K562 (cell line): ENCODE results near the gene FBXO4. TPM values are rescaled to one million over a fixed set of nuclear protein-coding genes. Genes with fewer than 3 reads are reported as not detected.

Experiments
- ATAC-seq: fragments of 200-7000 bp; cut with Tn5 transposase; 3 replicates; pipeline ENCODE4 v1.9.1; 2020; ENCODE audit warnings: moderate library complexity
- BruUV-seq: library from RNA; stranded (reverse); fragments of 400-500 nt; replicated peaks from 2 replicates; lab custom pipeline; 2021; lab: Mats Ljungman, UMichigan
- CTCF ChIA-PET: fragments of 300-600 bp; formaldehyde crosslinking; extraction: SDS; loops from one replicate; lab custom pipeline; 2021; ENCODE audit warnings: low intra/inter-chr PET ratio; lab: Yijun Ruan, JAX
- POLR2A ChIA-PET: fragments of 300-600, 350-650 bp; sonication (Branson Sonifier 250); formaldehyde crosslinking; extraction: SDS; loops from one replicate; lab custom pipeline; 2021; ENCODE audit warnings: antibody characterized with exemption, inconsistent platforms; lab: Yijun Ruan, JAX
- DNase-seq, 4 experiments: peaks; one replicate each; pipeline versions ENCODE4 v3.0.0 to v3.0.0-alpha.2; 2011 to 2018; ENCODE audit warnings: low spot score in 3 of 4, mixed read lengths in 3 of 4; ENCODE audit errors: extremely low read depth in 1 of 4
- FAIRE-seq: peaks from 2 replicates; lab custom pipeline; 2011; peaks lifted over from hg19 to GRCh38; lab: Jason Lieb, UNC
- H2AFZ ChIP-seq: 2 replicates; pipeline ENCODE4 v1.6.0; 2011; ENCODE audit warnings: low read depth, low read length, control low read depth, inconsistent platforms
- H3K27ac ChIP-seq: fragments of 200-600 bp; 3 replicates; pipeline ENCODE4 v1.8.0; 2011; ENCODE audit warnings: low read depth, mild to moderate bottlenecking, control low read depth, inconsistent platforms, low read length, moderate library complexity, mixed read lengths; ENCODE audit errors: extremely low read depth
- H3K27me3 ChIP-seq, 2 experiments: fragments of 300-600 bp in 1 of 2; 2 replicates in 1 of 2; 3 replicates in 1 of 2; pipeline versions ENCODE4 v1.6.0 to v1.8.0; 2011; ENCODE audit warnings: inconsistent platforms in 2 of 2, low read length in 2 of 2, mild to moderate bottlenecking in 1 of 2, mixed read lengths in 1 of 2, moderate library complexity in 1 of 2; ENCODE audit not compliant: control insufficient read depth in 2 of 2, insufficient read depth in 2 of 2
- H3K36me3 ChIP-seq: fragments of 300-600 bp; 3 replicates; pipeline ENCODE4 v1.8.0; 2011; ENCODE audit warnings: mild to moderate bottlenecking, low read length, inconsistent platforms; ENCODE audit not compliant: control insufficient read depth, insufficient read depth
- H3K4me1 ChIP-seq, 2 experiments: fragments of 200-600 bp in 1 of 2; replicated peaks in 1 of 2; 2 replicates in 1 of 2; 3 replicates in 1 of 2; pipeline versions ENCODE4 v1.5.1 to v1.8.0; 2011; ENCODE audit warnings: inconsistent platforms in 2 of 2, low read length in 2 of 2, mild to moderate bottlenecking in 1 of 2, mixed read lengths in 1 of 2, moderate library complexity in 1 of 2; ENCODE audit not compliant: control insufficient read depth in 2 of 2, insufficient read depth in 2 of 2
- H3K4me2 ChIP-seq: 2 replicates; pipeline ENCODE4 v1.6.1; 2011; ENCODE audit warnings: low read length, control low read depth, inconsistent platforms, mixed read lengths; ENCODE audit not compliant: insufficient read depth
- H3K4me3 ChIP-seq: fragments of 200-600 bp; sonication (generic), shearing (Covaris generic); 2 replicates; pipeline ENCODE4 v1.5.1; 2016; ENCODE audit warnings: control low read depth, inconsistent platforms
- H3K79me2 ChIP-seq: fragments of 200-600 bp; 3 replicates; pipeline ENCODE4 v1.8.0; 2011; ENCODE audit warnings: low read length, inconsistent platforms; ENCODE audit not compliant: control insufficient read depth, insufficient read depth
- H3K9ac ChIP-seq, 2 experiments: 2 replicates each; pipeline versions ENCODE4 v1.6.0 to v1.6.1; 2011; ENCODE audit warnings: low read depth in 2 of 2, low read length in 2 of 2, control low read depth in 1 of 2, inconsistent platforms in 1 of 2, mild to moderate bottlenecking in 1 of 2, mixed read lengths in 1 of 2; ENCODE audit not compliant: insufficient read depth in 1 of 2
- H3K9me1 ChIP-seq: one replicate; pipeline ENCODE4 v1.6.0; 2011; ENCODE audit warnings: inconsistent platforms, mild to moderate bottlenecking, low read length, moderate library complexity; ENCODE audit not compliant: control insufficient read depth, insufficient read depth
- H3K9me3 ChIP-seq: replicated peaks from 2 replicates; pipeline ENCODE4 v1.5.1; 2011; ENCODE audit warnings: low read depth, low read length, inconsistent platforms; ENCODE audit not compliant: control insufficient read depth, insufficient read depth
- H4K20me1 ChIP-seq: replicated peaks from 2 replicates; pipeline ENCODE4 v1.6.1; 2011; ENCODE audit warnings: low read length, inconsistent platforms, mixed read lengths; ENCODE audit not compliant: control insufficient read depth, insufficient read depth
- ATF3 ChIP-seq, 2 experiments: fragments of 450-650 bp in 1 of 2; sonication (generic) in 1 of 2; formaldehyde crosslinking in 1 of 2; IDR thresholded peaks in 1 of 2; conservative IDR thresholded peaks in 1 of 2; 2 replicates each; pipeline versions ENCODE4 v1.6.1 to v1.8.1; 2016 to 2023; ENCODE audit warnings: mild to moderate bottlenecking in 2 of 2, moderate library complexity in 2 of 2, inconsistent platforms in 1 of 2, missing genetic modification reagents in 1 of 2
- CC2D1A ChIP-seq: fragments of 450-650 bp; IDR thresholded peaks from 2 replicates; pipeline ENCODE4 v1.6.1; 2017; ENCODE audit warnings: mild to moderate bottlenecking
- KAT8 ChIP-seq: fragments of 450-650 bp; IDR thresholded peaks from 2 replicates; pipeline ENCODE4 v1.6.1; 2016; ENCODE audit warnings: low read depth, mild to moderate bottlenecking
- MBD2 ChIP-seq: sonication (generic); IDR thresholded peaks from 2 replicates; pipeline ENCODE4 v1.6.1; 2016; ENCODE audit warnings: low read depth, borderline replicate concordance
- NBN ChIP-seq: fragments of 450-650 bp; IDR thresholded peaks from 2 replicates; pipeline ENCODE4 v1.6.1; 2016; ENCODE audit warnings: low read depth, mild to moderate bottlenecking
- NFRKB ChIP-seq: fragments of 450-650 bp; IDR thresholded peaks from 2 replicates; pipeline ENCODE4 v1.6.1; 2016; ENCODE audit warnings: low read depth
- RBM22 ChIP-seq: fragments of 200-400 bp; formaldehyde crosslinking; IDR thresholded peaks from 2 replicates; pipeline ENCODE4 v1.6.1; 2018; ENCODE audit warnings: low read length, low read depth; ENCODE audit not compliant: poor library complexity, severe bottlenecking
- SMARCB1 ChIP-seq: IDR thresholded peaks from 2 replicates; pipeline ENCODE4 v1.6.1; 2011; ENCODE audit warnings: improper control_type of control experiment, low read depth; ENCODE audit not compliant: insufficient read length
- SMARCC2 ChIP-seq: fragments of 450-650 bp; IDR thresholded peaks from 2 replicates; pipeline ENCODE4 v1.6.1; 2017; ENCODE audit warnings: antibody characterized with exemption, moderate library complexity, mild to moderate bottlenecking, low read depth
- ZNF3 ChIP-seq: fragments of 250-450 bp; sonication (Bioruptor Pico); IDR thresholded peaks from 2 replicates; pipeline ENCODE4 v1.5.0; 2021; ENCODE audit warnings: mild to moderate bottlenecking, moderate library complexity
- ZNF766 ChIP-seq: fragments of 200-800 bp; sonication (Bioruptor generic); conservative IDR thresholded peaks from 2 replicates; pipeline ENCODE4 v1.6.1; 2016; ENCODE audit warnings: missing genetic modification characterization, missing compliant biosample characterization
- WGBS: fragments of 100-300 bp; shearing (Covaris generic); methylation state at CpG from one replicate; pipeline ENCODE4 v1.1.6; 2016; ENCODE audit warnings: low coverage, mixed read lengths; ENCODE audit not compliant: insufficient coverage; ENCODE audit errors: missing lambda C conversion rate; 5-methylcytosine and 5-hydroxymethylcytosine counted together
- in situ Hi-C: fragments of 300-500 bp; cut with MboI; formaldehyde crosslinking; loops from 4 replicates; pipeline ENCODE4 v1.15.0; 2018; ENCODE audit warnings: inconsistent platforms, mixed read lengths
- intact Hi-C: fragments of 100-400 bp; cut with micrococcal nuclease; formaldehyde crosslinking; loops from 2 replicates; pipeline ENCODE4 v1.14.2; 2022
- polyA plus RNA-seq, 8 experiments: library from polyadenylated mRNA; depleted of rRNA in 4 of 8; stranded (reverse) in 5 of 8; unstranded in 3 of 8; fragments of >200 nt; fragmentation: Nextera tagmentation in 2 of 8; fragmentation: Illumina TruSeq in 1 of 8; extraction: Ambion mirVana in 2 of 8; extraction: Trizol in 1 of 8; gene quantifications; 2 replicates each; pipeline versions ENCODE4 v1.2.1 to v1.2.3, GENCODE V29; 2011 to 2014; ENCODE audit warnings: inconsistent platforms in 1 of 8, missing spikeins in 1 of 8
- total RNA-seq, 7 experiments: library from RNA; depleted of rRNA in 6 of 7; stranded (reverse); fragments of >200 nt in 6 of 7; fragmentation: Illumina TruSeq in 2 of 7; extraction: Trizol in 2 of 7; gene quantifications; 2 replicates each; pipeline versions ENCODE4 v1.2.1 to v1.2.3, GENCODE V29; 2011 to 2021; ENCODE audit warnings: low replicate concordance in 1 of 7
- TF ChIP-seq, protein P1 (sequence below), 2 experiments: fragments of 450-650 bp; conservative IDR thresholded peaks; 2 replicates each; pipeline ENCODE4 v1.6.1; 2017; ENCODE audit warnings: mild to moderate bottlenecking in 2 of 2, moderate library complexity in 2 of 2
- TF ChIP-seq, protein P2 (sequence below), 2 experiments: fragments of 450-650 bp; IDR thresholded peaks; 2 replicates each; pipeline ENCODE4 v1.6.1; 2016; ENCODE audit warnings: mild to moderate bottlenecking in 2 of 2, borderline replicate concordance in 1 of 2, low read depth in 1 of 2, moderate library complexity in 1 of 2

FBXO4 gene
- total and polyA plus RNA-seq, 9 of the 15 experiments (the other 6 are each of a cell fraction or from before 2014, with no cell fraction given), result 5.9 to 33.4 (median 19.6) TPM

- BruUV-seq, result no TSS peak
- H3K9me1 ChIP-seq, result no peaks in the 10 kb centered on the region
- intact Hi-C loops, result no loop called here
- H3K9ac ChIP-seq, result no peak overlapping the region
- H3K27ac ChIP-seq, result no peak overlapping the region
- POLR2A ChIA-PET, result no interaction called here
- no peak overlapping the region for H2AFZ ChIP-seq
- WGBS, result 0% methylated on average over 1 of the region's 1 CpG
- no peaks in the 10 kb centered on the region for H3K9me3 ChIP-seq
- H3K4me1 ChIP-seq, result no peaks in the 10 kb centered on the region
- H3K27me3 ChIP-seq, result no peaks in the 10 kb centered on the region
- TF ChIP-seq ZNF766 (CRISPR knock-in tag) (no peak), SMARCB1 (no peak), CC2D1A (no peak), RBM22 (no peak), NFRKB (no peak), SMARCC2 (no peak), KAT8 (no peak), NBN (no peak), ZNF3 (CRISPR knock-in tag) (no peak), MBD2 (no peak), ATF3 (IDR thresholded peaks at IDR 0.05) (no peak), ATF3 (CRISPR knock-in tag; conservative IDR thresholded peaks at IDR 0.05) (no peak)
- TF ChIP-seq, protein P1, sequence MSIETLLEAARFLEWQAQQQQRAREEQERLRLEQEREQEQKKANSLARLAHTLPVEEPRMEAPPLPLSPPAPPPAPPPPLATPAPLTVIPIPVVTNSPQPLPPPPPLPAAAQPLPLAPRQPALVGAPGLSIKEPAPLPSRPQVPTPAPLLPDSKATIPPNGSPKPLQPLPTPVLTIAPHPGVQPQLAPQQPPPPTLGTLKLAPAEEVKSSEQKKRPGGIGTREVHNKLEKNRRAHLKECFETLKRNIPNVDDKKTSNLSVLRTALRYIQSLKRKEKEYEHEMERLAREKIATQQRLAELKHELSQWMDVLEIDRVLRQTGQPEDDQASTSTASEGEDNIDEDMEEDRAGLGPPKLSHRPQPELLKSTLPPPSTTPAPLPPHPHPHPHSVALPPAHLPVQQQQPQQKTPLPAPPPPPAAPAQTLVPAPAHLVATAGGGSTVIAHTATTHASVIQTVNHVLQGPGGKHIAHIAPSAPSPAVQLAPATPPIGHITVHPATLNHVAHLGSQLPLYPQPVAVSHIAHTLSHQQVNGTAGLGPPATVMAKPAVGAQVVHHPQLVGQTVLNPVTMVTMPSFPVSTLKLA (conservative IDR thresholded peaks at IDR 0.05), result no peak
- TF ChIP-seq, protein P2, sequence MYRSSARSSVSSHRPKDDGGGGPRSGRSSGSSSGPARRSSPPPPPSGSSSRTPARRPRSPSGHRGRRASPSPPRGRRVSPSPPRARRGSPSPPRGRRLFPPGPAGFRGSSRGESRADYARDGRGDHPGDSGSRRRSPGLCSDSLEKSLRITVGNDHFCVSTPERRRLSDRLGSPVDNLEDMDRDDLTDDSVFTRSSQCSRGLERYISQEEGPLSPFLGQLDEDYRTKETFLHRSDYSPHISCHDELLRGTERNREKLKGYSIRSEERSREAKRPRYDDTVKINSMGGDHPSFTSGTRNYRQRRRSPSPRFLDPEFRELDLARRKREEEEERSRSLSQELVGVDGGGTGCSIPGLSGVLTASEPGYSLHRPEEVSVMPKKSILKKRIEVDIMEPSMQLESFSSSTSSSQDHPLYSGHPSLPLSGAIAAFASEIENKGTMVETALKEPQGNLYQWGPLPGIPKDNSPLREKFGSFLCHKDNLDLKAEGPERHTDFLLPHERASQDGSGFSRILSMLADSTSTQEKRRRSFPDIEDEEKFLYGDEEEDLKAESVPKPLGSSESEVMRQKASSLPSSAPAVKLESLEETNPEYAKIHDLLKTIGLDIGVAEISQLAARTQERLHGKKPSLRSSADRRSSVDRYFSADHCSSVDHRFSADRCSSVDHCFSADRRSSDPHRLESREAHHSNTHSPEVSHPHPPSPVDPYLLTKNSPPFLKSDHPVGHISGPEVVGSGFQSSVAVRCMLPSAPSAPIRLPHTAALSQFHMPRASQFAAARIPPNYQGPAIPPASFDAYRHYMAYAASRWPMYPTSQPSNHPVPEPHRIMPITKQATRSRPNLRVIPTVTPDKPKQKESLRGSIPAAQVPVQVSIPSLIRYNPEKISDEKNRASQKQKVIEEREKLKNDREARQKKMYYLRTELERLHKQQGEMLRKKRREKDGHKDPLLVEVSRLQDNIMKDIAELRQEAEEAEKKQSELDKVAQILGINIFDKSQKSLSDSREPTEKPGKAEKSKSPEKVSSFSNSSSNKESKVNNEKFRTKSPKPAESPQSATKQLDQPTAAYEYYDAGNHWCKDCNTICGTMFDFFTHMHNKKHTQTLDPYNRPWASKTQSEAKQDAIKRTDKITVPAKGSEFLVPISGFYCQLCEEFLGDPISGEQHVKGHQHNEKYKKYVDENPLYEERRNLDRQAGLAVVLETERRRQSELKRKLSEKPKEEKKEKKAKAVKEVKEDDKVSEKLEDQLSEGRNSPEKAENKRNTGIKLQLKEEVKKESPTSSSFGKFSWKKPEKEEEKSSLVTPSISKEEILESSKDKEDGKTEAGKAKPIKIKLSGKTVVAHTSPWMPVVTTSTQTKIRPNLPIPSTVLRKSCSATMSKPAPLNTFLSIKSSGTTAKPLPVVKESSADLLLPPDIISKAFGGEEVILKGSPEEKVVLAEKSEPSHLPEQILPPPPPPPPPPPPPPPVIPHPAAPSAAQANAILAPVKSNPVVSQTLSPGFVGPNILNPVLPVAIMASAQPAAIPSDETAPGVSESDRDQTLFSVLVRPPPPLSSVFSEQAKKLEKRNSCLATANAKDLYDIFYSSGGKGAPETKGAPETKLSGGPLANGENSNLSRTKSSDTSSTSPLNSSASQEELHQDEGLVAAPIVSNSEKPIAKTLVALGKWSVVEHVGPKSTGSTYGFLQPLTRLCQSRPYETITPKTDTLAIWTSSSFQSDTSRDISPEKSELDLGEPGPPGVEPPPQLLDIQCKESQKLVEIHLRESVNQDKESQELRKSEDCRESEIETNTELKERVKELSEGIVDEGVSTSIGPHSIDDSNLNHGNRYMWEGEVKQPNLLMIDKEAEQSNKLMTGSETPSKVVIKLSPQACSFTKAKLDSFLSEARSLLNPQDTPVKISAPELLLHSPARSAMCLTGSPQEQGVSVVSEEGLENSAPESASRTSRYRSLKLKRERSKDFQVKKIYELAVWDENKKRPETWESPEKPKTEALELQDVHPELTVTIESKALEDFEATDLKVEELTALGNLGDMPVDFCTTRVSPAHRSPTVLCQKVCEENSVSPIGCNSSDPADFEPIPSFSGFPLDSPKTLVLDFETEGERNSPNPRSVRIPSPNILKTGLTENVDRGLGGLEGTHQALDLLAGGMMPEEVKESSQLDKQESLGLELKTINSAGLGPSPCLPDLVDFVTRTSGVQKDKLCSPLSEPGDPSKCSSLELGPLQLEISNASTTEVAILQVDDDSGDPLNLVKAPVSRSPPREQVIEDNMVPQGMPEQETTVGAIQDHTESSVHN (IDR thresholded peaks at IDR 0.05; ENCODE audit: borderline replicate concordance in 1 of 2, low read depth in 1 of 2), result no peak
- FAIRE-seq (no peak), ATAC-seq (no peak), DNase-seq (no peak)
- H3K36me3 ChIP-seq, result no peaks in the 10 kb centered on the region
- no peaks in the 10 kb centered on the region for H3K79me2 ChIP-seq
- no peak overlapping the region for H3K4me2 ChIP-seq
- H4K20me1 ChIP-seq, result no peaks in the 10 kb centered on the region
- no peak overlapping the region for H3K4me3 ChIP-seq
- in situ Hi-C loops, result no loop called here
- CTCF ChIA-PET, result no interaction called here
Observed at GRCh38 chr5:41978676-41979075, 53.6 kb downstream of the FBXO4 start.
